ENCODE results near the gene HSP90AA1.

Gene HSP90AA1

GRCh38 chr14:102057480-102058114 lies 29.2 kb downstream of the HSP90AA1 start:
- Histone ChIP-seq H3K9me3 (ENCODE audit: insufficient read depth, low read length) (no peaks in the 10 kb centered on the region), H3K27ac (ENCODE audit: low read length) (no peak overlapping the region), H4K20me1 (ENCODE audit: insufficient read depth, low read length) (no peaks in the 10 kb centered on the region), H3K36me3 (replicated peaks; ENCODE audit: low read depth, low read length) (peaks cover 3% of the 10 kb centered on the region), H3K27me3 (ENCODE audit: low read depth, low read length) (no peaks in the 10 kb centered on the region), H3K9ac (ENCODE audit: low read length) (no peak overlapping the region), H3K4me1 (ENCODE audit: low read length) (no peaks in the 10 kb centered on the region), H3K4me3 (ENCODE audit: low read length) (no peak overlapping the region), H3K4me2 (ENCODE audit: low read length) (no peak overlapping the region), H3K79me2 (ENCODE audit: low read length) (no peaks in the 10 kb centered on the region), H2AFZ (ENCODE audit: low read depth, low read length) (no peak overlapping the region)
- TF ChIP-seq EZH2phosphoT487 (IDR thresholded peaks at IDR 0.05; ENCODE audit: low read depth) = no peak
- TF ChIP-seq CTCF (IDR thresholded peaks at IDR 0.05; ENCODE audit: low read depth, low read length) = no peak

- Histone ChIP-seq H3K4me1 (ENCODE audit: low read length) (no peaks in the 10 kb centered on the region), H2AFZ (ENCODE audit: low read depth, low read length) (no peak overlapping the region), H3K27ac (ENCODE audit: low read length) (no peak overlapping the region), H4K20me1 (ENCODE audit: insufficient read depth, low read length) (no peaks in the 10 kb centered on the region), H3K9me3 (ENCODE audit: insufficient read depth, low read length) (no peaks in the 10 kb centered on the region), H3K9ac (ENCODE audit: low read length) (no peak overlapping the region), H3K27me3 (ENCODE audit: low read depth, low read length) (no peaks in the 10 kb centered on the region), H3K4me2 (ENCODE audit: low read length) (no peak overlapping the region), H3K79me2 (ENCODE audit: low read length) (no peaks in the 10 kb centered on the region), H3K36me3 (replicated peaks; ENCODE audit: low read depth, low read length) (peaks cover 6% of the 10 kb centered on the region), H3K4me3 (ENCODE audit: low read length) (no peak overlapping the region)
- TF ChIP-seq CTCF (IDR thresholded peaks at IDR 0.05; ENCODE audit: low read depth, low read length) (no peak), EZH2phosphoT487 (IDR thresholded peaks at IDR 0.05; ENCODE audit: low read depth) (no peak)
These were observed 30.0 kb downstream of the HSP90AA1 start for GRCh38 chr14:102056694-102057442.

- Histone ChIP-seq H3K9ac (ENCODE audit: low read length) (no peak overlapping the region), H3K4me3 (ENCODE audit: low read length) (no peak overlapping the region), H3K27me3 (ENCODE audit: low read depth, low read length) (no peaks in the 10 kb centered on the region), H3K9me3 (ENCODE audit: insufficient read depth, low read length) (no peaks in the 10 kb centered on the region), H3K27ac (ENCODE audit: low read length) (no peak overlapping the region), H3K79me2 (ENCODE audit: low read length) (no peaks in the 10 kb centered on the region), H3K36me3 (replicated peaks; ENCODE audit: low read depth, low read length) (peaks cover 12% of the 10 kb centered on the region), H4K20me1 (ENCODE audit: insufficient read depth, low read length) (no peaks in the 10 kb centered on the region), H2AFZ (ENCODE audit: low read depth, low read length) (no peak overlapping the region), H3K4me2 (ENCODE audit: low read length) (no peak overlapping the region), H3K4me1 (ENCODE audit: low read length) (no peaks in the 10 kb centered on the region)
- TF ChIP-seq CTCF (IDR thresholded peaks at IDR 0.05; ENCODE audit: low read depth, low read length) (no peak), EZH2phosphoT487 (IDR thresholded peaks at IDR 0.05; ENCODE audit: low read depth) (no peak)
These were observed 31.5 kb downstream of the HSP90AA1 start for GRCh38 chr14:102055181-102055901.

DNA sequence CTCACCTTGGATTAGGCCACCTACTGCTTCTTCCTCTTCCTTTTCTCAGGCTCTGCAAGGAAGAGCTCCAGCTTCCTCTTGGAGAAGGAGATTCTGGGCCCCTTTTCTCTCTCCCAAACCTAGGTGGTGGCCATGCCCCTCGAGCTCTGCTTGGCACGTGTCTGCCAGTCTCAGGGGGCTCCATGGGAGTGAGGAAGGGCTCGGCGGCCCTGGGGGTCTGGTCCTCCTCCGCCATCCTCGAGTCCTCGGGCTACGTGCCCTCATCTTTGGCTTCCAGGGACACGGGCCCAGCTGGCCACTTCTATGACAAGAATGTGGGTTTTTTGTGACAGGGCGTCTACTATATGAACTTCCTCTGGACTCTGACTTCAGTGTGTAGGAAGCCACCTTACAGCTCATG lies 34.3 kb downstream of the HSP90AA1 start:
- Histone ChIP-seq H3K4me3 (ENCODE audit: low read length) (no peak overlapping the region), H3K36me3 (replicated peaks; ENCODE audit: low read depth, low read length) (peaks cover 35% of the 10 kb centered on the region), H3K27ac (ENCODE audit: low read length) (no peak overlapping the region)

More for the DNA sequence above, 34.3 kb downstream of the HSP90AA1 start:
- H4K20me1 ChIP-seq (ENCODE audit: insufficient read depth, low read length) = no peaks in the 10 kb centered on the region
- no peaks in the 10 kb centered on the region for H3K27me3 ChIP-seq (ENCODE audit: low read depth, low read length)
- no peaks in the 10 kb centered on the region for H3K4me1 ChIP-seq (ENCODE audit: low read length)
- no peaks in the 10 kb centered on the region for H3K79me2 ChIP-seq (ENCODE audit: low read length)
- H3K9ac ChIP-seq (ENCODE audit: low read length) = no peak overlapping the region
- no peaks in the 10 kb centered on the region for H3K9me3 ChIP-seq (ENCODE audit: insufficient read depth, low read length)
- H2AFZ ChIP-seq (ENCODE audit: low read depth, low read length) = no peak overlapping the region
- TF ChIP-seq CTCF (IDR thresholded peaks at IDR 0.05; ENCODE audit: low read depth, low read length) = no peak
- TF ChIP-seq EZH2phosphoT487 (IDR thresholded peaks at IDR 0.05; ENCODE audit: low read depth) = no peak
- no peak overlapping the region for H3K4me2 ChIP-seq (ENCODE audit: low read length)
